HepG2 (cell line): Measurements from ENCODE around the gene TDRD9. TPM values are rescaled to one million over a fixed set of nuclear protein-coding genes. Genes with fewer than 3 reads are reported as not detected.

Experiments used
- ATAC-seq: fragments of 200-7000 bp; cut with Tn5 transposase; 3 replicates; pipeline ENCODE4 v1.9.1; 2020; ENCODE audit warnings: mild to moderate bottlenecking, moderate library complexity
- BruUV-seq: library from RNA; stranded (reverse); fragments of 400-500 nt; replicated peaks from 2 replicates; lab custom pipeline; 2021; lab: Mats Ljungman, UMichigan
- CTCF ChIA-PET: fragments of 300-600 bp; formaldehyde crosslinking; extraction: SDS; loops from one replicate; lab custom pipeline; 2021; ENCODE audit warnings: low total read pairs, inconsistent platforms, low intra/inter-chr PET ratio; lab: Yijun Ruan, JAX
- POLR2A ChIA-PET: fragments of 350-600 bp; sonication (Branson Sonifier 250); formaldehyde crosslinking; loops from one replicate; lab custom pipeline; 2020; ENCODE audit warnings: antibody characterized with exemption, inconsistent platforms; lab: Yijun Ruan, JAX
- DNase-seq: peaks from one replicate; pipeline ENCODE4 v3.0.0-alpha.2; 2015; ENCODE audit warnings: low spot score
- FAIRE-seq: peaks from 3 replicates; lab custom pipeline; 2011; peaks lifted over from hg19 to GRCh38; lab: Jason Lieb, UNC
- H2AFZ ChIP-seq: one replicate; pipeline ENCODE4 v1.6.1; 2011; ENCODE audit warnings: low read length, inconsistent platforms
- H3K27ac ChIP-seq: fragments of 300-600 bp; 3 replicates; pipeline ENCODE4 v1.8.0; 2011; ENCODE audit warnings: mixed run types, mild to moderate bottlenecking, mixed read lengths, low read length, inconsistent platforms; ENCODE audit not compliant: insufficient read depth; ENCODE audit errors: extremely low read length
- H3K27me3 ChIP-seq, 2 experiments: fragments of 200-600 bp in 1 of 2; 2 replicates in 1 of 2; 3 replicates in 1 of 2; pipeline versions ENCODE4 v1.6.0 to v1.8.0; 2011; ENCODE audit warnings: low read length in 2 of 2, mild to moderate bottlenecking in 2 of 2, moderate library complexity in 2 of 2, inconsistent platforms in 1 of 2; ENCODE audit not compliant: insufficient read depth in 2 of 2, control insufficient read depth in 1 of 2
- H3K36me3 ChIP-seq, 2 experiments: fragments of 200-600 bp in 1 of 2; replicated peaks in 1 of 2; 2 replicates in 1 of 2; 3 replicates in 1 of 2; pipeline versions ENCODE4 v1.5.1 to v1.8.0; 2011; ENCODE audit warnings: low read length in 2 of 2, inconsistent platforms in 1 of 2; ENCODE audit not compliant: insufficient read depth in 2 of 2, control insufficient read depth in 1 of 2
- H3K4me1 ChIP-seq: 2 replicates; pipeline ENCODE4 v1.5.1; 2012; ENCODE audit warnings: low read length, inconsistent platforms; ENCODE audit not compliant: insufficient read depth
- H3K4me2 ChIP-seq: 2 replicates; pipeline ENCODE4 v1.6.0; 2011; ENCODE audit warnings: low read depth, low read length, inconsistent platforms
- H3K4me3 ChIP-seq, 3 experiments: fragments of 200-600 bp in 1 of 3; sonication (generic), shearing (Covaris generic) in 1 of 3; replicated peaks in 1 of 3; 2 replicates each; pipeline ENCODE4 v1.5.1; 2011 to 2016; ENCODE audit warnings: low read length in 3 of 3, inconsistent platforms in 2 of 3, low read depth in 2 of 3, mild to moderate bottlenecking in 2 of 3, control low read depth in 1 of 3, mixed read lengths in 1 of 3; ENCODE audit not compliant: insufficient read depth in 1 of 3
- H3K79me2 ChIP-seq: one replicate; pipeline ENCODE4 v1.6.1; 2011; ENCODE audit warnings: low read length, inconsistent platforms; ENCODE audit not compliant: insufficient read depth
- H3K9ac ChIP-seq: 2 replicates; pipeline ENCODE4 v1.6.0; 2011; ENCODE audit warnings: mild to moderate bottlenecking, low read depth, low read length, inconsistent platforms; ENCODE audit not compliant: insufficient read depth
- H3K9me3 ChIP-seq: 2 replicates; pipeline ENCODE4 v1.5.1; 2012; ENCODE audit warnings: mild to moderate bottlenecking, low read length
- H4K20me1 ChIP-seq: 2 replicates; pipeline ENCODE4 v1.6.0; 2011; ENCODE audit warnings: inconsistent platforms, mild to moderate bottlenecking, low read length, moderate library complexity; ENCODE audit not compliant: insufficient read depth
- CREM ChIP-seq, 2 experiments: sonication (generic) in 1 of 2; formaldehyde crosslinking in 1 of 2; IDR thresholded peaks; 2 replicates each; pipeline versions ENCODE4 v1.4.0 to v1.6.1; 2016 to 2020; ENCODE audit warnings: antibody characterized with exemption in 1 of 2, mild to moderate bottlenecking in 1 of 2, missing genetic modification reagents in 1 of 2
- ESRRA ChIP-seq: sonication (generic); formaldehyde crosslinking; IDR thresholded peaks from 2 replicates; pipeline ENCODE4 v1.5.1; 2020; ENCODE audit warnings: mild to moderate bottlenecking, low read depth, missing genetic modification reagents
- GATA4 ChIP-seq: sonication (generic); IDR thresholded peaks from 2 replicates; pipeline ENCODE4 v1.6.1; 2016; ENCODE audit warnings: antibody characterized with exemption, low read depth, borderline replicate concordance
- GTF2F1 ChIP-seq: fragments of 150-350 bp; IDR thresholded peaks from 2 replicates; pipeline ENCODE4 v1.6.1; 2014; ENCODE audit warnings: low read length
- HHEX ChIP-seq: IDR thresholded peaks from 2 replicates; pipeline ENCODE4 v1.6.1; 2016; ENCODE audit warnings: control low read depth
- KLF11 ChIP-seq: IDR thresholded peaks from 2 replicates; pipeline ENCODE4 v1.6.1; 2016; ENCODE audit warnings: missing compliant biosample characterization
- MEIS1 ChIP-seq: sonication (generic); formaldehyde crosslinking; IDR thresholded peaks from 2 replicates; pipeline ENCODE4 v1.9.0; 2021; ENCODE audit warnings: mild to moderate bottlenecking, missing genetic modification reagents, moderate library complexity, borderline replicate concordance
- NCOR1 ChIP-seq: fragments of 200-600 bp; sonication (generic); IDR thresholded peaks from 2 replicates; pipeline ENCODE4 v1.7.0; 2017; ENCODE audit warnings: antibody characterized with exemption, low read length, borderline replicate concordance
- NFE2L2 ChIP-seq: fragments of 150-350 bp; IDR thresholded peaks from 2 replicates; pipeline ENCODE4 v1.6.1; 2014; ENCODE audit warnings: low read length
- POLR2AphosphoS2 ChIP-seq: IDR thresholded peaks from 2 replicates; pipeline ENCODE4 v1.6.1; 2011; ENCODE audit warnings: low read depth, low read length, improper control_type of control experiment
- SMARCC2 ChIP-seq: fragments of 450-650 bp; IDR thresholded peaks from 2 replicates; pipeline ENCODE4 v1.6.1; 2017; ENCODE audit warnings: antibody characterized with exemption, mild to moderate bottlenecking
- STAT5B ChIP-seq: sonication (generic); formaldehyde crosslinking; IDR thresholded peaks from 2 replicates; pipeline ENCODE4 v1.4.0; 2020; ENCODE audit warnings: missing genetic modification reagents
- TCF7L2 ChIP-seq: IDR thresholded peaks from 2 replicates; pipeline ENCODE4 v1.6.1; 2011; ENCODE audit warnings: mild to moderate bottlenecking, low read depth, low read length, moderate library complexity
- ZKSCAN8 ChIP-seq: IDR thresholded peaks from 2 replicates; pipeline ENCODE4 v1.6.1; 2016; ENCODE audit warnings: borderline replicate concordance, missing genetic modification reagents, missing compliant biosample characterization
- ZNF33A ChIP-seq: sonication (generic); formaldehyde crosslinking; IDR thresholded peaks from 2 replicates; pipeline ENCODE4 v1.5.1; 2020; ENCODE audit warnings: missing genetic modification reagents, mild to moderate bottlenecking, moderate library complexity, borderline replicate concordance
- ZNF572 ChIP-seq: sonication (generic); formaldehyde crosslinking; IDR thresholded peaks from 2 replicates; pipeline ENCODE4 v1.5.1; 2020; ENCODE audit warnings: mild to moderate bottlenecking, missing genetic modification reagents
- ZNF737 ChIP-seq: sonication (generic); formaldehyde crosslinking; IDR thresholded peaks from 2 replicates; pipeline ENCODE4 v1.5.0; 2020; ENCODE audit warnings: missing genetic modification reagents, mild to moderate bottlenecking, borderline replicate concordance
- ZNF850 ChIP-seq: sonication (generic); formaldehyde crosslinking; conservative IDR thresholded peaks from 2 replicates; pipeline ENCODE4 v1.9.0; 2021; ENCODE audit warnings: mild to moderate bottlenecking, missing genetic modification reagents
- ZNF879 ChIP-seq: sonication (generic); formaldehyde crosslinking; IDR thresholded peaks from 2 replicates; pipeline ENCODE4 v1.8.1; 2023; ENCODE audit warnings: missing genetic modification reagents
- WGBS: methylation state at CpG from one replicate; pipeline ENCODE4 v1.1.6; 2017; ENCODE audit warnings: low lambda C conversion rate; 5-methylcytosine and 5-hydroxymethylcytosine counted together
- in situ Hi-C: cut with HindIII; loops from 2 replicates; pipeline ENCODE4 v1.10.0; 2017; ENCODE audit warnings: low pct_unique_long_range_greater_than_20kb; ENCODE audit not compliant: extremely low pct_ligation_motif_present
- intact Hi-C: fragments of 100-400 bp; cut with micrococcal nuclease; formaldehyde crosslinking; loops from one replicate; pipeline ENCODE4 v1.10.0; 2022; ENCODE audit not compliant: unreplicated experiment
- polyA plus RNA-seq, 8 experiments: library from polyadenylated mRNA; depleted of rRNA in 3 of 8; stranded (reverse) in 7 of 8; unstranded in 1 of 8; fragments of >200 nt; fragmentation: Illumina TruSeq in 4 of 8; extraction: Trizol in 4 of 8; gene quantifications; 2 replicates each; pipeline versions ENCODE4 v1.2.1 to v1.2.3, GENCODE V29; 2011 to 2016; ENCODE audit warnings: low read depth in 4 of 8, missing spikeins in 1 of 8, mixed read lengths in 1 of 8; ENCODE audit not compliant: insufficient read depth in 1 of 8
- total RNA-seq, 5 experiments: library from RNA; depleted of rRNA; stranded (reverse); fragments of >200 nt; fragmentation: Illumina TruSeq; extraction: Trizol; gene quantifications; 2 replicates each; pipeline ENCODE4 v1.2.3, GENCODE V29; 2016; ENCODE audit warnings: low read depth in 1 of 5
- TF ChIP-seq, protein P1 (sequence below): sonication (generic); formaldehyde crosslinking; IDR thresholded peaks from 2 replicates; pipeline ENCODE4 v1.4.0; 2020; ENCODE audit warnings: missing genetic modification reagents

The TDRD9 gene
- total and polyA plus RNA-seq, 2 of the 13 experiments (the other 11 are each of a cell fraction or from before 2014, with no cell fraction given): not detected

DNA sequence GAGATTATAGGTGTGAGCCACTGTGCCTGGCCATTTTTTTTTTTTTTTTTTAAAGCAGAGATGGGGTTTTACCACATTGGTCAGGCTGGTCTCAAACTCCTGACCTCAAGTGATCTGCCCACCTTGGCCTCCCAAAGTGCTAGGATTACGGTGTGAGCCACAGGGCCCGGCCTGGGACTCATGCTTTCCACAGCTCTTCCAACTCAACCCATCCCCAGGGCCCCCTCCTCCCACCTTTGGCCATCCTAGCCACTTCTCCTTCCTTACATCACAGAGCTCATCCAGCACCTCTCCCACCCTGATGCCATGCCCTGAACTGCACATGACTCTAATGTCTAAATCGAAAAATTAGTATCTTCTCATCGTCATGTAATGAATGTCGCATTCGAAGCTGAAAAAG lies 12.6 kb upstream of the TDRD9 start:
- Histone ChIP-seq H3K4me3 (no peak overlapping the region), H4K20me1 (no peaks in the 10 kb centered on the region), H3K36me3 (peaks cover 15 to 58% of the 10 kb centered on the region in 2 experiments), H3K79me2 (peaks cover 40% of the 10 kb centered on the region), H2AFZ (no peak overlapping the region), H3K4me2 (no peak overlapping the region), H3K9me3 (no peaks in the 10 kb centered on the region), H3K4me1 (peaks cover 15% of the 10 kb centered on the region), H3K9ac (no peak overlapping the region), H3K27ac (no peak overlapping the region), H3K27me3 (no peaks in the 10 kb centered on the region; a peak in 1 of 5 replicates)
- WGBS: 96% methylated on average over 6 of the region's 6 CpGs
- BruUV-seq: no TSS peak
- TF ChIP-seq ZNF33A (CRISPR knock-in tag): no peak
- TF ChIP-seq ZNF737: no peak
- TF ChIP-seq POLR2AphosphoS2: no peak
- TF ChIP-seq ZNF572 (CRISPR knock-in tag): no peak
- no peak for TF ChIP-seq HHEX
- no peak for TF ChIP-seq TCF7L2
- TF ChIP-seq SMARCC2: no peak
- TF ChIP-seq ZKSCAN8 (CRISPR knock-in tag): no peak
- TF ChIP-seq, protein P1, sequence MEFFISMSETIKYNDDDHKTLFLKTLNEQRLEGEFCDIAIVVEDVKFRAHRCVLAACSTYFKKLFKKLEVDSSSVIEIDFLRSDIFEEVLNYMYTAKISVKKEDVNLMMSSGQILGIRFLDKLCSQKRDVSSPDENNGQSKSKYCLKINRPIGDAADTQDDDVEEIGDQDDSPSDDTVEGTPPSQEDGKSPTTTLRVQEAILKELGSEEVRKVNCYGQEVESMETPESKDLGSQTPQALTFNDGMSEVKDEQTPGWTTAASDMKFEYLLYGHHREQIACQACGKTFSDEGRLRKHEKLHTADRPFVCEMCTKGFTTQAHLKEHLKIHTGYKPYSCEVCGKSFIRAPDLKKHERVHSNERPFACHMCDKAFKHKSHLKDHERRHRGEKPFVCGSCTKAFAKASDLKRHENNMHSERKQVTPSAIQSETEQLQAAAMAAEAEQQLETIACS (CRISPR knock-in tag): no peak
- TF ChIP-seq CREM (IDR thresholded peaks at IDR 0.05): no peak
- TF ChIP-seq CREM (CRISPR knock-in tag; IDR thresholded peaks at IDR 0.05): no peak
- TF ChIP-seq ZNF850 (CRISPR knock-in tag): no peak
- no peak for TF ChIP-seq GTF2F1
- no peak for TF ChIP-seq GATA4
- no peak for TF ChIP-seq ZNF879 (CRISPR knock-in tag)
- no peak for TF ChIP-seq NCOR1
- TF ChIP-seq MEIS1 (CRISPR knock-in tag): no peak
- no peak for TF ChIP-seq ESRRA (CRISPR knock-in tag)
- TF ChIP-seq STAT5B (CRISPR knock-in tag): no peak
- TF ChIP-seq NFE2L2: no peak
- no peak for TF ChIP-seq KLF11 (CRISPR knock-in tag)
- ATAC-seq: no peak
- ChIA-PET CTCF (no interaction called here), POLR2A (interaction anchor here (1.6 kb wide), 1 partner anchor 34 kb away, joined by 4 read pairs; no protein-coding TSS in a partner anchor)
- intact Hi-C loops (no loop called here), in situ Hi-C loops (no loop called here)
- DNase-seq: no peak
- FAIRE-seq: no peak
